ENCODE results near the gene CHD6.

DNA sequence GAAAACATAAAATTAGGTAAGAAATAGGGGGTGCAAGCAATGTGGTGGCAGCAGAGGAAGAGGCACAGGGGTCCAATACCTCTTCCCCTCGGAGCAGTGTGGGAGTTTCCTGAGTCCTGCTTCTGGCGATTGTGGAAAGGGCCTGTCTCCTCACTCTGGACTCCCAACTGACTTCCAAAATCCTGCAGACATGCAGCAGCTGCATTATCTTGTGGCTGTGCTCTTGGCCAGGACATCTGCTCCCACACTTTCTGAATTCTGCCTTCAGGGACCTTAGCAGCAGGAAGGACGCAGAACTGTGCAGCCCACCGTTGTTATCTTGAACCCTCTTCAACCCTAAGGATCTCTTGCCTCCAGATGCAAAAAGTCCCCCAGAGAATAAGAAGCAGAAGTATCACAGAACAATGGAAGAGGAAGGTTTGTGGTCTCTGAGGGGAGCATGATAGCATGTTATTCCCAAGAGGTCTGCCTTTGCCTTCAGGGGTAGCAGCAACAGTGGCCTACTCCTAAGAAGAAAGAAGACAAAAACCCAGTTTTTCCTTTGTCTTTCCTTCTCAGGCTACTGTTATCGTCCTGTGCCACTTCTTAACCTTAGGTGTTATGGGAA lies 149.1 kb downstream of the CHD6 start:
- TF ChIP-seq POLR2A (IDR thresholded peaks at IDR 0.05) = no peak
- TF ChIP-seq, protein P1, sequence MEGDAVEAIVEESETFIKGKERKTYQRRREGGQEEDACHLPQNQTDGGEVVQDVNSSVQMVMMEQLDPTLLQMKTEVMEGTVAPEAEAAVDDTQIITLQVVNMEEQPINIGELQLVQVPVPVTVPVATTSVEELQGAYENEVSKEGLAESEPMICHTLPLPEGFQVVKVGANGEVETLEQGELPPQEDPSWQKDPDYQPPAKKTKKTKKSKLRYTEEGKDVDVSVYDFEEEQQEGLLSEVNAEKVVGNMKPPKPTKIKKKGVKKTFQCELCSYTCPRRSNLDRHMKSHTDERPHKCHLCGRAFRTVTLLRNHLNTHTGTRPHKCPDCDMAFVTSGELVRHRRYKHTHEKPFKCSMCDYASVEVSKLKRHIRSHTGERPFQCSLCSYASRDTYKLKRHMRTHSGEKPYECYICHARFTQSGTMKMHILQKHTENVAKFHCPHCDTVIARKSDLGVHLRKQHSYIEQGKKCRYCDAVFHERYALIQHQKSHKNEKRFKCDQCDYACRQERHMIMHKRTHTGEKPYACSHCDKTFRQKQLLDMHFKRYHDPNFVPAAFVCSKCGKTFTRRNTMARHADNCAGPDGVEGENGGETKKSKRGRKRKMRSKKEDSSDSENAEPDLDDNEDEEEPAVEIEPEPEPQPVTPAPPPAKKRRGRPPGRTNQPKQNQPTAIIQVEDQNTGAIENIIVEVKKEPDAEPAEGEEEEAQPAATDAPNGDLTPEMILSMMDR (IDR thresholded peaks at IDR 0.05) = no peak

All from heart left ventricle (tissue), 13 donors.